Ectodermal cell (in vitro differentiated cells): ENCODE measurements around the gene TMEM212. TPM values are rescaled to one million over a fixed set of nuclear protein-coding genes. Genes with fewer than 3 reads are reported as not detected.

ENCODE experiments used
- H3K27ac ChIP-seq: 2 replicates; pipeline ENCODE4 v1.7.0; 2013; ENCODE audit warnings: mild to moderate bottlenecking, low read depth, low read length; ENCODE audit not compliant: insufficient read depth, poor library complexity, severe bottlenecking
- H3K27me3 ChIP-seq: 2 replicates; pipeline ENCODE4 v1.7.0; 2013; ENCODE audit warnings: mild to moderate bottlenecking, low read length; ENCODE audit not compliant: insufficient read depth, control insufficient read depth, poor library complexity, severe bottlenecking
- H3K36me3 ChIP-seq: one replicate; pipeline ENCODE4 v1.7.0; 2013; ENCODE audit warnings: low read length; ENCODE audit not compliant: control insufficient read depth, insufficient read depth
- H3K4me1 ChIP-seq: one replicate; pipeline ENCODE4 v1.7.0; 2013; ENCODE audit warnings: low read length; ENCODE audit not compliant: control insufficient read depth, insufficient read depth
- H3K4me3 ChIP-seq: 2 replicates; pipeline ENCODE4 v1.7.0; 2013; ENCODE audit warnings: low read depth, low read length, control low read depth; ENCODE audit not compliant: insufficient read depth
- H3K9me3 ChIP-seq: 2 replicates; pipeline ENCODE4 v1.7.0; 2013; ENCODE audit warnings: mild to moderate bottlenecking, low read length, moderate library complexity; ENCODE audit not compliant: control insufficient read depth
- WGBS, 2 experiments: methylation state at CpG; one replicate each; pipeline ENCODE4 v1.1.7; 2013; ENCODE audit warnings: missing lambda C conversion rate in 2 of 2; 5-methylcytosine and 5-hydroxymethylcytosine counted together
- polyA plus RNA-seq, 4 experiments: library from polyadenylated mRNA; stranded (reverse); fragments of 50-300 nt; gene quantifications; one replicate each; pipeline ENCODE4 v1.2.3, GENCODE V29; 2013

TMEM212 gene
- polyA plus RNA-seq (2013, experiment 1 of 4): not detected
- polyA plus RNA-seq (2013, experiment 2 of 4): not detected
- polyA plus RNA-seq (2013, experiment 3 of 4): not detected
- polyA plus RNA-seq (2013, experiment 4 of 4): not detected

DNA sequence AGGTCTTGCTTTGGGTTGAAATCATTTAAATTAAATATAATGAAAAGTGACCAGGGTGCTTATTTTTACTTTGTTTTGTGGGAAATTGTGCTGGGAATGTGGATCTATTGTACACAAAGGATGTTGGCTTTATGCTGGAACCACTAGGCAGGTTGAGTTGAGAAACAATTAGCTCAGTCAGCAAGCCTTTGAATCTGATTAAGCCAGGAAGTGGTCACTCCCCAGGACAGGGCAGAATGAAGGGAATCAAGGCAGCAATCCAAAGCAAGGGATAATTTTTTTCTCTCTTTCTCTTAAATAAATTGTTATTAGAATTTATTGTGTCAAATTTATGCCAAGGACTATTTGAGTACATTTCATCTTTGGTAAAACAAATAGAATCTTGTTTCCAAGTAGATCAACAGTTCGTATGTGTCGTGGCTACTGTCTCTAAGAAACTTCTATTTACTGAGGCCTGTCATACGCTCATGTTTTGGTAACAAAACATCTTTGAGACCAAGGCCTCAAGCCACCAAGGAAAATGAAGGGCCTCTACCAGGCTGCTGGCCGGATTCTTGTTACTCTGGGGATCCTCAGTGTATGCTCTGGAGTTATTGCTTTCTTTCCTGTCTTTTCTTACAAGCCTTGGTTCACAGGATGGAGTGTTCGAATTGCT lies at the start of gene TMEM212:
Gene TMEM212 (plus strand): TSS at position 486 of the 655 bp plus-strand sequence. CDS start 35 bp downstream, at position 521.
- 85 to 87% methylated on average over 4 to 5 of the region's 5 CpGs for WGBS, 2 experiments
- H3K9me3 ChIP-seq: no peaks in the 10 kb centered on the region
- peaks cover 7% of the 10 kb centered on the region for H3K4me1 ChIP-seq
- H3K27ac ChIP-seq: peak within 1 kb of the TSS; percentile 23
- no peaks in the 10 kb centered on the region for H3K27me3 ChIP-seq
- no peaks in the 10 kb centered on the region for H3K36me3 ChIP-seq
- no peak within 1 kb of the TSS for H3K4me3 ChIP-seq

- no peak overlapping the region for H3K27ac ChIP-seq
- no peaks in the 10 kb centered on the region for H3K36me3 ChIP-seq
- no peaks in the 10 kb centered on the region for H3K9me3 ChIP-seq
- no peaks in the 10 kb centered on the region for H3K4me1 ChIP-seq
- H3K4me3 ChIP-seq: no peak overlapping the region
- no peaks in the 10 kb centered on the region for H3K27me3 ChIP-seq
- WGBS, 2 experiments: 92 to 94% methylated on average over 4 of the region's 4 CpGs
Measured at GRCh38 chr3:171796625-171797264, 46.4 kb upstream of the TMEM212 start.

GRCh38 chr3:171797265-171797679 lies 45.9 kb upstream of the TMEM212 start:
- H3K27me3 ChIP-seq: no peaks in the 10 kb centered on the region
- H3K36me3 ChIP-seq: no peaks in the 10 kb centered on the region
- H3K4me3 ChIP-seq: no peak overlapping the region
- no peaks in the 10 kb centered on the region for H3K9me3 ChIP-seq
- no peak overlapping the region for H3K27ac ChIP-seq
- H3K4me1 ChIP-seq: no peaks in the 10 kb centered on the region
- WGBS, 2 experiments: 50 to 51% methylated on average over 1 of the region's 1 CpG

DNA sequence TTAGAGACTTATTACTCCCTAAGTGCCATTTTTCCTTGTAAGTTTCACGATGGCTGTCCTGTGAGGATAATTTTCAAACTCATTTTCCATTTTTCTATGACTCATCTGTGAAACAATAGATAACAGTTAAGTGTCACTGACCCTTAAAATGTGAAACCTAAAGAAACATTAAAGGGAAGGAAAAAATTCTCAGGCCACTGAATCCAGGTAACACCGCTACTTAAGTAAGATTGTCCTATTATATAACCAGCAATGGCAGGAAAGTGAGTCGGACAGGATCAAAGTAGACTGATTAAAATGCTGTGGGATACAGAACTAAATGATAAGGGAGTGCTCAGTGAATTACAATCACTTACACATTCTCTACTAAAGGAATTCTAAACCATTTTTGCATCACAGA lies 45.3 kb upstream of the TMEM212 start:
- Histone ChIP-seq H3K9me3 (no peaks in the 10 kb centered on the region), H3K36me3 (no peaks in the 10 kb centered on the region), H3K27me3 (no peaks in the 10 kb centered on the region), H3K27ac (no peak overlapping the region), H3K4me3 (no peak overlapping the region), H3K4me1 (no peaks in the 10 kb centered on the region)
- 93 to 100% methylated on average over 1 to 3 of the region's 3 CpGs for WGBS, 2 experiments

GRCh38 chr3:171799501-171799900 lies 43.6 kb upstream of the TMEM212 start:
- Histone ChIP-seq H3K36me3 (no peaks in the 10 kb centered on the region), H3K4me3 (no peak overlapping the region), H3K27me3 (no peaks in the 10 kb centered on the region), H3K9me3 (no peaks in the 10 kb centered on the region), H3K4me1 (no peaks in the 10 kb centered on the region), H3K27ac (no peak overlapping the region)
- WGBS, 2 experiments: 100% methylated on average over 1 of the region's 1 CpG; no CpG with 5 or more reads in 1 of the 2 experiments

DNA sequence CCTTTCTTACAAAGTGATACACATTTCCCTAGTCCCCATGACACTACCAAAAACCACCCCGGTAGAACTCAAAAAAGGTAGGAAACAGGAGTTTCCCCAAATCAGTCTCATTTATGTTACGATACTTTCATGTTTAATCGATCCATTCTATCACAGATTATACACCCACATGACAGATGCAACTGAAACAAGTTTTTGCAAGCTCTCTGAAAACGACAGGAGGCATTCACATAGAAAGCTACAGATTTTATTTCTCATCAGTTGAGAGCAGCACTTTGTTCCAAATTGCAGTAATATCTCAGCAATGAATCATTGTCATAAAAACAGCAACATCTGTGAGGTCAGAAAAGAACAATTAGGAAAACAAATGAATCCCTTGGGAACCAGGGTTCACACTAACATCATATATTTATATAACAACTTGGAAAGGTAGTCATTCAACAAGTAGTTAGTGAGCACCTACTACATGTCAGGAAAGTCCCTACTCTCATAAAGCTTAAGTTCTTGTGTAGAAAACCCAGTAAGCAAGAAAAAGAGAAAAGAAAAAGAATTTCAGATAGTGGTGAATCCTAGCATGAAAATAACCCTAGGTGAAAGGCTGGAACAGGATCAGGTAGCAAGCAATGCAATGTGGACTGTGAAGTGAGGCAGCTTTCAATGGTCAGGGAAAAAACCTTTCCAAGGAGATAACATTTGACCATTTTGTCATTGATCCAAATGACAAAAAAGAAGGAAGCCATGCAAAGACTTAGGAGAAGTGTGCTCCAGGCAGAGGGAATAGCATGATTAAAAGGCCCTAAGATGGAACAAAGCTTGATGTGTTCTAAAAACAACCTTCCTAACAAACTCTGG lies 41.2 kb upstream of the TMEM212 start:
- Histone ChIP-seq H3K27ac (no peak overlapping the region), H3K4me1 (no peaks in the 10 kb centered on the region)
- WGBS, 2 experiments: 94 to 97% methylated on average over 4 of the region's 4 CpGs

DNA sequence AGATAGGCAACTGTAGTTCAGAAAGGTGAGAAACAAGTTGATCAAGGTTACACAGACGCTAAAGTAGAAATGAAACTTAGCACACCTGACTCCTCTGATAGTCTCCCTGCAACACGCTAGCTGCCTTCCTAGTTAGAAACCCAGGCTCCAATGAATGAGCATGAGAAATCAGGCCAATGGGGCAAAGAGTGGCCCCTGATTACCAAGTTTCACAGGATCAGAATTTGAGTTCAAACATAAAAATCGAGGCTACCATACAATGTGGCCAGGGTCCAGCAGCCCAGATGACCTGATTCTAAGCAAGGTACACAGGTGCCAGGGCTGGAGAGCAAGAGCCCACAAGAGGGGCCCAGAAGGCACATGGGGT lies 40.6 kb upstream of the TMEM212 start:
- 94 to 96% methylated on average over 3 of the region's 3 CpGs for WGBS, 2 experiments
- Histone ChIP-seq H3K27me3 (no peaks in the 10 kb centered on the region), H3K9me3 (no peaks in the 10 kb centered on the region), H3K4me1 (no peaks in the 10 kb centered on the region), H3K4me3 (no peak overlapping the region), H3K36me3 (no peaks in the 10 kb centered on the region), H3K27ac (no peak overlapping the region)

More for the DNA sequence above, 41.2 kb upstream of the TMEM212 start:
- Histone ChIP-seq H3K27me3 (no peaks in the 10 kb centered on the region), H3K4me3 (no peak overlapping the region), H3K36me3 (no peaks in the 10 kb centered on the region), H3K9me3 (no peaks in the 10 kb centered on the region)

GRCh38 chr3:171803044-171803443 lies 40.1 kb upstream of the TMEM212 start:
- Histone ChIP-seq H3K27me3 (no peaks in the 10 kb centered on the region), H3K27ac (no peak overlapping the region), H3K9me3 (no peaks in the 10 kb centered on the region), H3K4me3 (no peak overlapping the region), H3K36me3 (no peaks in the 10 kb centered on the region), H3K4me1 (no peaks in the 10 kb centered on the region)
- 94 to 96% methylated on average over 4 of the region's 4 CpGs for WGBS, 2 experiments

GRCh38 chr3:171804618-171805389 lies 38.3 kb upstream of the TMEM212 start:
- 90 to 95% methylated on average over 6 of the region's 6 CpGs for WGBS, 2 experiments

More at GRCh38 chr3:171804618-171805389, 38.3 kb upstream of the TMEM212 start:
- no peaks in the 10 kb centered on the region for H3K4me1 ChIP-seq
- no peak overlapping the region for H3K27ac ChIP-seq
- no peaks in the 10 kb centered on the region for H3K9me3 ChIP-seq
- H3K4me3 ChIP-seq: no peak overlapping the region
- H3K27me3 ChIP-seq: peaks cover 11% of the 10 kb centered on the region
- H3K36me3 ChIP-seq: no peaks in the 10 kb centered on the region
